ENCODE data around the gene TLN1. TPM values are rescaled to one million over a fixed set of nuclear protein-coding genes. Genes with fewer than 3 reads are reported as not detected.
A peak's percentile ranks its signal among the peaks of the same experiment; 100 is the strongest.

Gene TLN1
- total and polyA plus RNA-seq, 8 donors: 152 to 471 (median 191) TPM

DNA sequence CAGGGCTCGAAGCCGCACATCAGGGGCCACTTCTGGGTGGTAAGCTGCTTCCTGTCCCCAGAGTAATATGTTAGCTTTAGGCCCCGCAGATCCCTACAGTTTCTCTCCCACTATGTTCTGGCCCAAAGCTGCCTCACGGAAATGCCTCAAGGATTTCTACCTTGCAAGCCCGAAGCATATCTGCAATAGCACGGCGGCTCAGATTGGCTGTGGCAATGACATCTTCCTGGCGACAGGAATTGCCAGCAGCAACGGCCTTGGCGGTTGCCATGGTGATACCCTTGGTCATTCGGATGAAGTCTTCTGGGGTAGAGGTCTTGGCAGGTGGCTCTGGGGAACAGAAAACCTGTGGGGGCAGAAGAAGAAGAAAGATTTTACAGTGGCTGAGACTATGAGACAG, 32.0 kb downstream of the TLN1 start:
- Histone ChIP-seq H3K4me1 (peaks cover 2 to 7% of the 10 kb centered on the region in 2 donors), H3K27me3 (no peaks in the 10 kb centered on the region), H3K36me3 (peaks cover 0 to 96% of the 10 kb centered on the region in 2 donors), H3K9me3 (no peaks in the 10 kb centered on the region), H3K4me3 (no peak overlapping the region), H3K27ac (peak overlapping the region in 1 of 2 donors; percentile 18)
- no peak for ATAC-seq
- TF ChIP-seq, protein P1, sequence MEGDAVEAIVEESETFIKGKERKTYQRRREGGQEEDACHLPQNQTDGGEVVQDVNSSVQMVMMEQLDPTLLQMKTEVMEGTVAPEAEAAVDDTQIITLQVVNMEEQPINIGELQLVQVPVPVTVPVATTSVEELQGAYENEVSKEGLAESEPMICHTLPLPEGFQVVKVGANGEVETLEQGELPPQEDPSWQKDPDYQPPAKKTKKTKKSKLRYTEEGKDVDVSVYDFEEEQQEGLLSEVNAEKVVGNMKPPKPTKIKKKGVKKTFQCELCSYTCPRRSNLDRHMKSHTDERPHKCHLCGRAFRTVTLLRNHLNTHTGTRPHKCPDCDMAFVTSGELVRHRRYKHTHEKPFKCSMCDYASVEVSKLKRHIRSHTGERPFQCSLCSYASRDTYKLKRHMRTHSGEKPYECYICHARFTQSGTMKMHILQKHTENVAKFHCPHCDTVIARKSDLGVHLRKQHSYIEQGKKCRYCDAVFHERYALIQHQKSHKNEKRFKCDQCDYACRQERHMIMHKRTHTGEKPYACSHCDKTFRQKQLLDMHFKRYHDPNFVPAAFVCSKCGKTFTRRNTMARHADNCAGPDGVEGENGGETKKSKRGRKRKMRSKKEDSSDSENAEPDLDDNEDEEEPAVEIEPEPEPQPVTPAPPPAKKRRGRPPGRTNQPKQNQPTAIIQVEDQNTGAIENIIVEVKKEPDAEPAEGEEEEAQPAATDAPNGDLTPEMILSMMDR (IDR thresholded peaks at IDR 0.05): no peak
- DNase-seq: no peak
- intact Hi-C loops (cut with DNase I): no loop called here

DNA sequence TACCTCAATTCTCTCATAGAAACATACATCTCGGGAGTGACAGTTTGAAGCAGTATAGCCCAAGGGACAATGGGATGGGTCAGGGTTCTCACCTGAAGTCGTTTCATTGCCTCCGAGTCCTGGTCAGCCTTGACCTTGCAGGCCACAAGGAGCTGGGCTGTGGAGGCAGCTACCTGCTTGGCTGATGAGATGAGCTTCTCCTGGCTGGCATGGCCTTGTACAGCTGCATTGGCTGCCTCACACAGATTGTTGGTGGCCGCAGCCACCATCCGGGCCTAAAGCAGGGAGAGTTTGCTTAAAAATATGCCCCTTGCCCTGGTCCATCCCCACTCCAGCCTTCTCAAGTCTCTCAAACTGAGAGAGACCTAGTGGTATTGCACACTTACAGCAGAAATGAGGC, 33.8 kb downstream of the TLN1 start:
- TF ChIP-seq, protein P1 (IDR thresholded peaks at IDR 0.05): no peak
- Histone ChIP-seq H3K36me3 (peaks cover 0 to 78% of the 10 kb centered on the region in 2 donors), H3K9me3 (no peaks in the 10 kb centered on the region), H3K4me3 (no peak overlapping the region), H3K4me1 (peaks cover 4 to 7% of the 10 kb centered on the region in 2 donors), H3K27me3 (no peaks in the 10 kb centered on the region), H3K27ac (no peak overlapping the region)
- no peak for ATAC-seq
- intact Hi-C loops (cut with DNase I): no loop called here
- DNase-seq: peak in 1 of 4 donors; percentile 19

DNA sequence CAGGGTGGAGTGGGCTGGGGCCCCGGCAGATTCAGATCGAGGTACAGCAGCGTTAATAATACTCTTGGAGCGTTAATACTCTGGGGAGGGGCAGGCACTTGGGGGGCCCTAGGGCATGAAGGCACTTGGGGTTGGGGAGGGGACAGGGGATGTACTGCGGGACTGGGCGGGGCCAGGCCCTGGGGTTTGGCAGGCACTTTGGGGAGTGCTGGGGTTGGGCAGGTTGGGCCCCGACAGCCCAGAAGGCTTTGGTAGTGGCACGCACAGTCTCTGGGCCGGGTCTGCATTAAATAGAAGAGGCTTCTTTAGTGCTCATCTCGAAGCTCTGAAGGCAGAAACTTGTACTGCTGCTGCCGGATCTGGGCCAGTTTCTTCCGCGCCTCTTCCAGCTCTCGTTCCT, 34.5 kb downstream of the TLN1 start:
- peaks cover 0 to 71% of the 10 kb centered on the region in 2 donors for H3K36me3 ChIP-seq
- H3K27me3 ChIP-seq: no peaks in the 10 kb centered on the region
- DNase-seq (no peak), ATAC-seq (no peak)
- peak overlapping the region in 1 of 2 donors; percentile 38 for H3K27ac ChIP-seq
- peaks cover 4 to 7% of the 10 kb centered on the region in 2 donors for H3K4me1 ChIP-seq
- H3K4me3 ChIP-seq: no peak overlapping the region
- H3K9me3 ChIP-seq: no peaks in the 10 kb centered on the region
- TF ChIP-seq, protein P1 (IDR thresholded peaks at IDR 0.05): no peak
- intact Hi-C loops (cut with DNase I): no loop called here

DNA sequence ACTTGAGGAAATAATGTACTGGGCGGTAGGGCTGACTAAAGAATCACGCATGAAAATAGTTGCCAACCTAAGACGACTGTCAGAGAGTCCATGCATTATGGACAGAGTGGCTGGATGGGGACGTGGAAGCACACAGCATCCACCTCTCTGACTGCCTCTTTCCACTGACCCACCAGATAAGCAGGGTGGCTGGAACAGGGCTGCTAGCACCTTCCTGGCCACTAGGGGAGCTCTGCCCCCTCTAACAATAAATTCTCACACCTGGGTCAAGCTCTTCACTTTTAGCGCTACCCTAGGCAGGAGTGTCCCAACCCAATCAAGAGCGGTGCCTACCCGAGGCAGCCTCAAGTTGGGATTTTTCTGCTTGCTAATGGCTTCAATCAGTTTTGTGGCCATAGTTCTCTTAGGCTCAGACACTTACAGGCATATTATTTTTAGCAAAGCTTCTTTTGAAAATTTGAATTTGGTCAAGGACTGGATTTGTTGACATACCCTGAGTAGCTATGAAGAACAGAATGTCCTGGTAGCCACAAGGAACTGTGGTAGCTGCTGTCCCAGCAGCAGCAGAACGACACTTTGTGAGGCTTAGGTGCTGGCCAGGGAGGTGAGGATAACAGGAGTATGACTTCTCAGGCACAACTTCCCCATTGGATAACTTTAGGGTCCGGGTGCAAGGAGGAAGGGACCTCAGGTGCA, 35.3 kb downstream of the TLN1 start:
- DNase-seq: peak in 2 of 4 donors; percentile 24 to 59
- ATAC-seq: peak; percentile 88
- no peak overlapping the region for H3K4me3 ChIP-seq
- H3K4me1 ChIP-seq: peaks cover 4 to 7% of the 10 kb centered on the region in 2 donors
- H3K27me3 ChIP-seq: no peaks in the 10 kb centered on the region
- peaks cover 0 to 62% of the 10 kb centered on the region in 2 donors for H3K36me3 ChIP-seq
- TF ChIP-seq, protein P1 (IDR thresholded peaks at IDR 0.05): peak; percentile 89 to 92
- H3K27ac ChIP-seq: peak overlapping the region in 1 of 2 donors; percentile 38
- H3K9me3 ChIP-seq: no peaks in the 10 kb centered on the region
- intact Hi-C loops (cut with DNase I): no loop called here

DNA sequence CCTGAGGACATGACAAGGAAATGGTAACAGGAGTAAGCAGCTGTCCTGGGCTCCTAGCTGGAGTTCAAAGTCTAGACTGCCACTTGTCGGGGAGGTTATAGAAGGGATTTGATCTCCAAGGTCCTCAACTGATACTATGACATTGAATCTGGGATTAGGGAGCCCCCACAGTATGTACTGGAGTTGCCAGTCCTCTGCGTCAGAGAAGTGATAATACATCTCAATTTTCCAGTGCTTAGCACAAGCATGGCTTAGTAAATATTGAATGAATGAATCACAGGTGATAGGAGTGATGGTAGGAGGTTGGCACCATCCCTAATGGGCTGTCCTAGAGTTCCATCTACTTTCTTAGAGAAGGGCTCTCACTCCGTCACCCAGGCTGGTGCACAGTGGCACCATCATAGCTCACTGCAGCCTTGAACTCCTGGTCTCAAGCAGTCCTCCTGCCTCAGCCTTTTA, 36.0 kb downstream of the TLN1 start:
- TF ChIP-seq, protein P1 (IDR thresholded peaks at IDR 0.05): no peak
- ATAC-seq (peak; percentile 38), DNase-seq (no peak)
- Histone ChIP-seq H3K9me3 (no peaks in the 10 kb centered on the region), H3K27ac (peak overlapping the region in 1 of 2 donors; percentile 38), H3K36me3 (peaks cover 0 to 56% of the 10 kb centered on the region in 2 donors), H3K4me3 (no peak overlapping the region), H3K27me3 (no peaks in the 10 kb centered on the region), H3K4me1 (peaks cover 4 to 12% of the 10 kb centered on the region in 2 donors)
- intact Hi-C loops (cut with DNase I): no loop called here
